ENCODE results near the gene RPS6KC1. TPM values are rescaled to one million over a fixed set of nuclear protein-coding genes. Genes with fewer than 3 reads are reported as not detected.

The RPS6KC1 gene
- total RNA-seq, 6 donors from 2014 or later, result 8.3 to 31.4 (median 15.1) TPM

DNA sequence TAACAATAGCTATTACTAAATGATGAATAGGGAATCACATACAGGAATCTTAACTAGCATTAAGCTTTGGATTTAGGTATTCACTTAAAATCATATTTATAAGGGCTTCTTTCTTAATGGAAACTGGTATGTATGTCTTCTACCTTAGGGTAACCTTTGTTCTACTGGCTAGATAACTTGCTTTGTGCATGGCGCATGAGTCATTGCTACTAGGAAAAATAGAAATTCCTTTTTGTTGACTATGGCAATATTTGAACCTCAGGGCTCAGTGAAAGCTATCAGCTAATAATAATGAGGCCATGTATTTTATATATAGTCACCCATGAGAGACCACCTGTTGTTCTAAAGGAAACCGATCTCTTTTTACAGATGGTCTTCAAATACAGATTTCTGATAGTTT is 72.5 kb downstream of the RPS6KC1 start:
- H3K36me3 ChIP-seq, result no peaks in the 10 kb centered on the region
- ATAC-seq (ENCODE audit: low FRiP score in 2 of 2) (no peak), DNase-seq (no peak)
- H3K27me3 ChIP-seq, result no peaks in the 10 kb centered on the region
- 98 to 100% methylated on average over 2 of the region's 2 CpGs for WGBS, 2 donors
- H3K4me3 ChIP-seq, result no peak overlapping the region
- no peaks in the 10 kb centered on the region for H3K9me3 ChIP-seq
- H3K4me1 ChIP-seq, result no peaks in the 10 kb centered on the region
- H3K27ac ChIP-seq, result no peak overlapping the region
- TF ChIP-seq, protein P1, sequence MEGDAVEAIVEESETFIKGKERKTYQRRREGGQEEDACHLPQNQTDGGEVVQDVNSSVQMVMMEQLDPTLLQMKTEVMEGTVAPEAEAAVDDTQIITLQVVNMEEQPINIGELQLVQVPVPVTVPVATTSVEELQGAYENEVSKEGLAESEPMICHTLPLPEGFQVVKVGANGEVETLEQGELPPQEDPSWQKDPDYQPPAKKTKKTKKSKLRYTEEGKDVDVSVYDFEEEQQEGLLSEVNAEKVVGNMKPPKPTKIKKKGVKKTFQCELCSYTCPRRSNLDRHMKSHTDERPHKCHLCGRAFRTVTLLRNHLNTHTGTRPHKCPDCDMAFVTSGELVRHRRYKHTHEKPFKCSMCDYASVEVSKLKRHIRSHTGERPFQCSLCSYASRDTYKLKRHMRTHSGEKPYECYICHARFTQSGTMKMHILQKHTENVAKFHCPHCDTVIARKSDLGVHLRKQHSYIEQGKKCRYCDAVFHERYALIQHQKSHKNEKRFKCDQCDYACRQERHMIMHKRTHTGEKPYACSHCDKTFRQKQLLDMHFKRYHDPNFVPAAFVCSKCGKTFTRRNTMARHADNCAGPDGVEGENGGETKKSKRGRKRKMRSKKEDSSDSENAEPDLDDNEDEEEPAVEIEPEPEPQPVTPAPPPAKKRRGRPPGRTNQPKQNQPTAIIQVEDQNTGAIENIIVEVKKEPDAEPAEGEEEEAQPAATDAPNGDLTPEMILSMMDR (IDR thresholded peaks at IDR 0.05), result no peak
- no peak for TF ChIP-seq POLR2A (IDR thresholded peaks at IDR 0.05)
- no peak for TF ChIP-seq POLR2AphosphoS5 (IDR thresholded peaks at IDR 0.05)
- no peak for TF ChIP-seq EP300 (IDR thresholded peaks at IDR 0.05)

DNA sequence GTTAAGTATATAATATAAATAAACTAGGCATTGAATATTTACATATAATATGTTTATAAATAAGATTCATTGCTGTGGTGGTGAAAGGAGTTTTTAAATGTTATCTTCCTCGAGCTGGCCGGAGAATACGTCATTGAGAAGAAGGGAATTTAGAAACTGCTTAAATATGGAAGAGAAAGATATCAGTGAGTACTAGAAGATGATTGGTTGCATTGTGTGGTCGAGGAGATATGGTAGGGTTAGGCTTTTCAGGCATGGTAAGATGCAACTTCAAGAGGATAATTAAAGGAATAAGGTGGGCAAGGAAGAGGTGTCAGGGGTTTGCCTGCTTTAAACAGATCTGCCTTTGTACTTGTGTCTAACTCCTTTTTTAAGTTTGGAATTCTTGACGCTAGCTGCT is 73.5 kb downstream of the RPS6KC1 start:
- H3K4me3 ChIP-seq, result no peak overlapping the region
- DNase-seq (no peak), ATAC-seq (ENCODE audit: low FRiP score in 2 of 2) (no peak)
- H3K27me3 ChIP-seq, result no peaks in the 10 kb centered on the region
- 89% methylated on average over 5 of the region's 5 CpGs for WGBS, 2 donors
- no peaks in the 10 kb centered on the region for H3K9me3 ChIP-seq
- no peak for TF ChIP-seq POLR2A (IDR thresholded peaks at IDR 0.05)
- no peaks in the 10 kb centered on the region for H3K36me3 ChIP-seq
- no peaks in the 10 kb centered on the region for H3K4me1 ChIP-seq
- no peak overlapping the region for H3K27ac ChIP-seq

DNA sequence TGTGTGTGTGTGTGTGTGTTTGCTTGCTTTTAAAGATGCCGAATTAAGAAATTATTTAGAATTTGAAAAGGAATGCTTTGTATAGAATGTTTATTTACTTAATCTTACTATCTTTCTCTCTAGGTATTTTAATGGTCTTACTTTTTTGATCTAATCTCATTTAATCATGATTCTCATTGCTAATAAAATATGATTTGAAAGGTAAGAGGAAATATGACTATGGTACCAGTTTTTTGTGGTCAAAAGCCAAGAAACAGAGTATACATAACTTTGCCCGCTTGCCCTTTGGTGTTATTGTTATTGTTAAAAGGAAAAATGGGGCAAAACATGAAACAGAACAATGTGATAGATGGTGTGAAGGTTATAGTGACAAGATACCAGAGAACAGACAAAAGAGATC is 74.6 kb downstream of the RPS6KC1 start:
- no peak for ATAC-seq (ENCODE audit: low FRiP score in 2 of 2)
- Histone ChIP-seq H3K4me1 (no peaks in the 10 kb centered on the region), H3K4me3 (no peak overlapping the region), H3K27me3 (no peaks in the 10 kb centered on the region), H3K36me3 (peaks cover 0 to 7% (median 0%) of the 10 kb centered on the region in 4 donors), H3K27ac (no peak overlapping the region), H3K9me3 (no peaks in the 10 kb centered on the region)
- 77 to 84% methylated on average over 2 of the region's 2 CpGs for whole genome bisulfite sequencing, 2 donors
- TF ChIP-seq EP300 (IDR thresholded peaks at IDR 0.05) (no peak), POLR2A (IDR thresholded peaks at IDR 0.05) (no peak), POLR2AphosphoS5 (IDR thresholded peaks at IDR 0.05) (no peak)
- TF ChIP-seq, protein P1 (IDR thresholded peaks at IDR 0.05), result no peak
- DNase-seq, result no peak

DNA sequence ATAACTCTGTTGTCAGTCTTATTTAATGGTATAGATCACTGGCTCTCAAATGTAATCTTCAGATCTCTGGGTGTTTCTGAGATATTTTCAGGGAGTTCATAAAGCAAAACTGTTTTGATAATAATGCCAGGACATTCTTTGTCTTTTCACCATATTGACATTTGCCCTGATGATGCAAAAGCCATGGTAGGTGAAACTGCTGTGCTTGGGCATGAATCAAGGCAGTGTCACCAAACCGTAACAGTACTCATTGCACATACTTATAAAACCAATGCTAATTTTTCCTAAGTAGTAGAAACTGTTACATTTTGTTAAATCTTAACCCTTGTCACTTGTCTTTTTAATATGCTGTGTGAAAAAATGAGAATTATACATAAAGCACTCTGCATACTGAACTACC is 76.0 kb downstream of the RPS6KC1 start:
- Histone ChIP-seq H3K36me3 (peaks cover 0 to 7% (median 0%) of the 10 kb centered on the region in 4 donors), H3K27me3 (no peaks in the 10 kb centered on the region), H3K9me3 (no peaks in the 10 kb centered on the region), H3K27ac (no peak overlapping the region), H3K4me1 (no peaks in the 10 kb centered on the region), H3K4me3 (no peak overlapping the region)
- ATAC-seq (ENCODE audit: low FRiP score in 2 of 2) (no peak), DNase-seq (no peak)
- 92 to 100% methylated on average over 1 of the region's 1 CpG for WGBS, 2 donors
- no peak for TF ChIP-seq POLR2A (IDR thresholded peaks at IDR 0.05)

DNA sequence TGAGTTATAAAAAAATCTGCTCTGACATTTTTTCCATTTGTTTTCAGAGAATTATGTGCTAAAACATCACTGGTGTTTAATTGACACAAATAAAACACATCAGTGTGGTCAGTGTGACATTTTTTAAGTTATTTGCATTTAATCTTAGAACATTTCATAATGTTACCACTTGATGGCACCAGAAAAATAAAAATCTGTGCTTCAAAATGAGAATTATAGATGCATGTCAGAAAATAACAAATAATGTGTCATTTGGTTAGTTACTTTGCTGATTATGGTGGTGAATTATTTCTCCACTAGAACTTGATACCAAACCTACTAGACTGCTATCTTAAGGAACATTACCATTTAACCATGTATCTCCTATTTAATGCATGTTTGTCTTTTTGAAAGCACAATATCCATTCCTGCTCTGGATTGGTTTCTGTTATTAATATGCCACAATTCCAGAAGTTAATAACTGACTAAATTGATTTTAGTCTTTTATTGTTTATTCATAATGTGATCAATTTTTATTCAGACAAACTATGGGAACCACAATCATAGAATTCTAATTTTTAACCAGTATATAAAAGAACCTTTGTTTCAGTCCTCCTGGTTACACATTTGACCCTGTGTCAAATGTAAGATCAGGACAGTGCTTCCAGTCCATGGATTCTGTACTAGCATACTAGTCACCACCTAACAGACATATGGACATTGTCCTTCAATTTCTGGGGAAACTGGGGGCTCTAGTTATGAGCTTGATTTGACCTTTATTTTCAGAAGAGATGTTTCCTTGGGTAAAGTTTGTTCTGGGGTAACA is 81.0 kb downstream of the RPS6KC1 start:
- Histone ChIP-seq H3K27me3 (no peaks in the 10 kb centered on the region), H3K9me3 (no peaks in the 10 kb centered on the region), H3K4me1 (peaks cover 0 to 4% (median 0%) of the 10 kb centered on the region in 4 donors), H3K4me3 (no peak overlapping the region), H3K27ac (no peak overlapping the region), H3K36me3 (peaks cover 0 to 7% (median 0%) of the 10 kb centered on the region in 4 donors)
- TF ChIP-seq EP300 (IDR thresholded peaks at IDR 0.05) (no peak), POLR2AphosphoS5 (IDR thresholded peaks at IDR 0.05) (no peak), POLR2A (IDR thresholded peaks at IDR 0.05) (no peak)
- TF ChIP-seq, protein P1 (IDR thresholded peaks at IDR 0.05), result no peak
- ATAC-seq (ENCODE audit: low FRiP score in 2 of 2) (no peak), DNase-seq (no peak)

- H3K4me1 ChIP-seq, result peaks cover 0 to 4% (median 0%) of the 10 kb centered on the region in 4 donors
- no peaks in the 10 kb centered on the region for H3K36me3 ChIP-seq
- H3K9me3 ChIP-seq, result no peaks in the 10 kb centered on the region
- no peaks in the 10 kb centered on the region for H3K27me3 ChIP-seq
- no peak for TF ChIP-seq POLR2A (IDR thresholded peaks at IDR 0.05)
- TF ChIP-seq POLR2AphosphoS5 (IDR thresholded peaks at IDR 0.05), result no peak
- TF ChIP-seq EP300 (IDR thresholded peaks at IDR 0.05), result no peak
- TF ChIP-seq, protein P1 (IDR thresholded peaks at IDR 0.05), result no peak
- no peak for DNase-seq
- no peak overlapping the region for H3K27ac ChIP-seq
- H3K4me3 ChIP-seq, result no peak overlapping the region
- ATAC-seq (ENCODE audit: low FRiP score in 2 of 2), result no peak
Observed at GRCh38 chr1:213135572-213135971, 84.5 kb downstream of the RPS6KC1 start.

Data from upper lobe of left lung (tissue), 6 donors.